Body of pancreas (tissue), 4 donors: Measurements from ENCODE around the gene ERBB4.

ENCODE experiments used
- CTCF ChIP-seq, 7 experiments: fragments of 450-650 bp in 4 of 7; fragments of 200-600 bp in 3 of 7; sonication (generic) in 3 of 7; IDR thresholded peaks; one replicate each; pipeline ENCODE4 v1.5.1; 2016 to 2019; ENCODE audit warnings: antibody characterized with exemption in 7 of 7
- POLR2A ChIP-seq, 3 donors: fragments of 450-650 bp; IDR thresholded peaks; one replicate each; pipeline ENCODE4 v1.6.1; 2016; ENCODE audit warnings: antibody characterized with exemption in 3 of 3, mild to moderate bottlenecking in 2 of 3

- TF ChIP-seq CTCF (IDR thresholded peaks at IDR 0.05) (no peak), POLR2A (IDR thresholded peaks at IDR 0.05) (no peak)
Measured at GRCh38 chr2:212173756-212174510, 364.7 kb downstream of the ERBB4 start.
